H1 (cell line): ENCODE data around the gene RRM1. TPM values are rescaled to one million over a fixed set of nuclear protein-coding genes. Genes with fewer than 3 reads are reported as not detected.

Source experiments
- CTCF ChIA-PET: fragments of 300-600 bp; sonication (Branson Sonifier 250); formaldehyde crosslinking; loops from one replicate; lab custom pipeline; 2021; ENCODE audit not compliant: partially characterized antibody; lab: Charles Lee
- POLR2A ChIA-PET: fragments of 300-600 bp; sonication (Branson Sonifier 250); formaldehyde crosslinking; loops from one replicate; lab custom pipeline; 2021; ENCODE audit warnings: inconsistent platforms; ENCODE audit not compliant: partially characterized antibody; lab: Charles Lee
- DNase-seq, 2 experiments: peaks; one replicate each; pipeline versions ENCODE4 v3.0.0 to v3.0.0-alpha.2; 2010 to 2022; ENCODE audit warnings: low spot score in 2 of 2, low read depth in 1 of 2, mixed read lengths in 1 of 2
- FAIRE-seq: peaks from 2 replicates; lab custom pipeline; 2011; peaks lifted over from hg19 to GRCh38; lab: Jason Lieb, UNC
- H2AFZ ChIP-seq: 2 replicates; pipeline ENCODE4 v1.8.1; 2012; ENCODE audit warnings: low read length, inconsistent platforms
- H2AK5ac ChIP-seq: 2 replicates; pipeline ENCODE4 v1.6.1; 2013; ENCODE audit warnings: low read depth, low read length
- H2BK120ac ChIP-seq: replicated peaks from 2 replicates; pipeline ENCODE3; 2013; ENCODE audit warnings: low read depth, low read length, inconsistent platforms
- H2BK12ac ChIP-seq: 2 replicates; pipeline ENCODE4 v1.6.1; 2013; ENCODE audit warnings: low read depth, low read length
- H2BK15ac ChIP-seq: 2 replicates; pipeline ENCODE4 v1.6.1; 2013; ENCODE audit warnings: low read length
- H2BK20ac ChIP-seq: 2 replicates; pipeline ENCODE4 v1.6.1; 2013; ENCODE audit warnings: low read length
- H2BK5ac ChIP-seq: 2 replicates; pipeline ENCODE4 v1.6.1; 2013; ENCODE audit warnings: low read depth, low read length
- H3K14ac ChIP-seq: 2 replicates; pipeline ENCODE4 v1.6.1; 2013; ENCODE audit warnings: inconsistent platforms; ENCODE audit not compliant: insufficient read length
- H3K18ac ChIP-seq: 2 replicates; pipeline ENCODE4 v1.6.1; 2013; ENCODE audit warnings: low read length; ENCODE audit errors: extremely low read depth
- H3K23ac ChIP-seq: 2 replicates; pipeline ENCODE4 v1.6.1; 2013; ENCODE audit warnings: inconsistent platforms; ENCODE audit not compliant: insufficient read length
- H3K23me2 ChIP-seq: 2 replicates; pipeline ENCODE4 v1.6.1; 2013; ENCODE audit warnings: low read depth, low read length
- H3K27ac ChIP-seq: 2 replicates; pipeline ENCODE4 v1.6.1; 2011; ENCODE audit warnings: low read depth, low read length, inconsistent platforms
- H3K27me3 ChIP-seq, 4 experiments: replicated peaks in 1 of 4; 1 replicate in 1 of 4; 2 replicates in 3 of 4; pipeline versions ENCODE4 v1.6.1 to v1.8.1; 2011 to 2013; ENCODE audit warnings: low read length in 3 of 4, mild to moderate bottlenecking in 3 of 4, inconsistent platforms in 2 of 4, mixed read lengths in 2 of 4, moderate library complexity in 1 of 4; ENCODE audit not compliant: control insufficient read depth in 3 of 4, insufficient read depth in 3 of 4; ENCODE audit errors: extremely low read depth in 1 of 4
- H3K36me3 ChIP-seq, 4 experiments: 2 replicates each; pipeline versions ENCODE4 v1.6.1 to v1.8.1; 2011 to 2013; ENCODE audit warnings: mild to moderate bottlenecking in 4 of 4, low read length in 3 of 4, moderate library complexity in 2 of 4, control low read depth in 1 of 4, inconsistent platforms in 1 of 4; ENCODE audit not compliant: insufficient read depth in 4 of 4, control insufficient read depth in 2 of 4
- H3K4ac ChIP-seq: replicated peaks from 2 replicates; pipeline ENCODE3; 2013; ENCODE audit warnings: low read length, low read depth, mixed read lengths, inconsistent platforms; ENCODE audit not compliant: insufficient read length
- H3K4me1 ChIP-seq, 4 experiments: replicated peaks in 1 of 4; 1 replicate in 1 of 4; 2 replicates in 3 of 4; pipeline versions ENCODE4 v1.6.1 to v1.8.1; 2011 to 2013; ENCODE audit warnings: low read length in 3 of 4, inconsistent platforms in 2 of 4, mixed read lengths in 1 of 4; ENCODE audit not compliant: insufficient read depth in 4 of 4, control insufficient read depth in 3 of 4
- H3K4me2 ChIP-seq, 2 experiments: 2 replicates each; pipeline versions ENCODE4 v1.6.1 to v1.8.1; 2011 to 2013; ENCODE audit warnings: low read depth in 2 of 2, low read length in 2 of 2, control low read depth in 1 of 2, inconsistent platforms in 1 of 2, mild to moderate bottlenecking in 1 of 2; ENCODE audit not compliant: insufficient read depth in 1 of 2
- H3K4me3 ChIP-seq, 4 experiments: fragments of 200-600, 300-600 bp in 1 of 4; sonication (generic), shearing (Covaris generic), sonication (Bioruptor Twin) in 1 of 4; 2 replicates each; pipeline versions ENCODE4 v1.5.1 to v1.8.1; 2011 to 2016; ENCODE audit warnings: low read length in 4 of 4, low read depth in 3 of 4, control low read depth in 2 of 4, inconsistent platforms in 2 of 4, mild to moderate bottlenecking in 2 of 4, mixed read lengths in 1 of 4, moderate library complexity in 1 of 4; ENCODE audit not compliant: insufficient read depth in 2 of 4; ENCODE audit errors: extremely low read depth in 1 of 4
- H3K56ac ChIP-seq: replicated peaks from 2 replicates; pipeline ENCODE3; 2013; ENCODE audit warnings: low read depth, mild to moderate bottlenecking, mixed read lengths, low read length, inconsistent platforms; ENCODE audit not compliant: insufficient read length
- H3K79me1 ChIP-seq: 2 replicates; pipeline ENCODE4 v1.6.1; 2013; ENCODE audit warnings: low read depth, low read length, control low read depth
- H3K79me2 ChIP-seq, 2 experiments: 2 replicates each; pipeline versions ENCODE4 v1.6.1 to v1.8.1; 2012 to 2013; ENCODE audit warnings: low read length in 2 of 2, mild to moderate bottlenecking in 2 of 2, inconsistent platforms in 1 of 2; ENCODE audit not compliant: insufficient read depth in 2 of 2, control insufficient read depth in 1 of 2
- H3K9ac ChIP-seq, 4 experiments: replicated peaks in 1 of 4; 1 replicate in 1 of 4; 2 replicates in 3 of 4; pipeline versions ENCODE4 v1.6.1 to v1.8.1; 2011 to 2013; ENCODE audit warnings: low read depth in 3 of 4, low read length in 3 of 4, control low read depth in 2 of 4, mild to moderate bottlenecking in 2 of 4, moderate library complexity in 2 of 4, inconsistent platforms in 1 of 4; ENCODE audit errors: extremely low read depth in 1 of 4
- H3K9me3 ChIP-seq, 2 experiments: 2 replicates each; pipeline versions ENCODE4 v1.6.1 to v1.8.1; 2012 to 2013; ENCODE audit warnings: mild to moderate bottlenecking in 2 of 2, moderate library complexity in 2 of 2, control low read depth in 1 of 2, inconsistent platforms in 1 of 2, low read depth in 1 of 2, low read length in 1 of 2, mixed read lengths in 1 of 2; ENCODE audit not compliant: insufficient read depth in 2 of 2
- H4K20me1 ChIP-seq, 2 experiments: replicated peaks in 1 of 2; 2 replicates each; pipeline versions ENCODE3 to v1.8.1; 2011 to 2013; ENCODE audit warnings: inconsistent platforms in 2 of 2, low read length in 2 of 2, mild to moderate bottlenecking in 1 of 2; ENCODE audit not compliant: insufficient read depth in 2 of 2, control insufficient read depth in 1 of 2
- H4K5ac ChIP-seq: 2 replicates; pipeline ENCODE4 v1.6.1; 2013; ENCODE audit warnings: low read length, low read depth, mixed read lengths, inconsistent platforms; ENCODE audit not compliant: insufficient read length
- H4K8ac ChIP-seq: 2 replicates; pipeline ENCODE4 v1.8.0; 2013; ENCODE audit warnings: mild to moderate bottlenecking, moderate library complexity, low read length, inconsistent platforms; ENCODE audit not compliant: insufficient read depth; ENCODE audit errors: extremely low read depth
- H4K91ac ChIP-seq: replicated peaks from 2 replicates; pipeline ENCODE3; 2013; ENCODE audit warnings: low read length, mixed read lengths, inconsistent platforms; ENCODE audit not compliant: insufficient read length
- ASH2L ChIP-seq: fragments of 200-600, 300-600 bp; sonication (generic); IDR thresholded peaks from one replicate; pipeline ENCODE4 v1.7.1; 2017; ENCODE audit warnings: low read length
- CBX8 ChIP-seq: fragments of 300-800, 300-1000 bp; sonication (generic); IDR thresholded peaks from 2 replicates; pipeline ENCODE4 v1.7.1; 2016; ENCODE audit warnings: low read depth, low read length, borderline replicate concordance
- EGR1 ChIP-seq: IDR thresholded peaks from 2 replicates; pipeline ENCODE4 v1.6.1; 2011; ENCODE audit warnings: low read depth, low read length, borderline replicate concordance
- JUND ChIP-seq: IDR thresholded peaks from 2 replicates; pipeline ENCODE4 v1.6.1; 2011; ENCODE audit warnings: mild to moderate bottlenecking, improper control_type of control experiment, low read length
- MAFK ChIP-seq: IDR thresholded peaks from 2 replicates; pipeline ENCODE4 v1.6.1; 2012; ENCODE audit warnings: low read depth, mild to moderate bottlenecking, improper control_type of control experiment, low read length
- RBBP5 ChIP-seq: IDR thresholded peaks from 2 replicates; pipeline ENCODE4 v1.7.1; 2012; ENCODE audit warnings: low read depth, mild to moderate bottlenecking, inconsistent platforms, low read length, moderate library complexity, borderline replicate concordance
- RXRA ChIP-seq: IDR thresholded peaks from 2 replicates; pipeline ENCODE4 v1.6.1; 2011; ENCODE audit warnings: low read depth, mild to moderate bottlenecking, low read length, moderate library complexity; ENCODE audit not compliant: insufficient read depth
- SIRT6 ChIP-seq: IDR thresholded peaks from one replicate; pipeline ENCODE4 v1.7.1; 2012; ENCODE audit warnings: low read length, inconsistent platforms
- SIX5 ChIP-seq: IDR thresholded peaks from 2 replicates; pipeline ENCODE4 v1.6.1; 2011; ENCODE audit warnings: mild to moderate bottlenecking, low read depth, low read length
- SP1 ChIP-seq: IDR thresholded peaks from 2 replicates; pipeline ENCODE4 v1.6.1; 2011; ENCODE audit warnings: low read depth, low read length
- SRF ChIP-seq: IDR thresholded peaks from 2 replicates; pipeline ENCODE4 v1.6.1; 2011; ENCODE audit warnings: mild to moderate bottlenecking, low read depth, low read length, moderate library complexity
- whole genome bisulfite sequencing, 2 experiments: shearing (Covaris generic) in 1 of 2; methylation state at CpG; one replicate each; pipeline versions ENCODE4 v1.1.6 to v1.1.7; 2013 to 2015; ENCODE audit warnings: low lambda C conversion rate in 2 of 2, mixed read lengths in 2 of 2, inconsistent platforms in 1 of 2, low coverage in 1 of 2, missing lambda C conversion rate in 1 of 2; ENCODE audit not compliant: insufficient replicate concordance in 2 of 2, insufficient coverage in 1 of 2, insufficient read length in 1 of 2; ENCODE audit errors: extremely low coverage in 1 of 2, missing lambda C conversion rate in 1 of 2; 5-methylcytosine and 5-hydroxymethylcytosine counted together
- polyA plus RNA-seq, 7 experiments: library from polyadenylated mRNA; depleted of rRNA in 3 of 7; stranded (reverse) in 5 of 7; unstranded in 2 of 7; fragments of >200 nt in 5 of 7; fragments of 200-250 nt in 2 of 7; gene quantifications; 1 replicate in 5 of 7; 2 replicates in 1 of 7; 4 replicates in 1 of 7; pipeline versions ENCODE4 v1.2.1 to v1.2.3, GENCODE V29; 2011 to 2013; ENCODE audit warnings: missing spikeins in 2 of 7, mixed read lengths in 2 of 7
- total RNA-seq: library from RNA; stranded (reverse); fragmentation: NEBNext Ultra II Directional; extraction: Animal tissue kit (Norgen Biotek cat#: 25700); gene quantifications from 2 replicates; pipeline ENCODE4 v1.2.1, GENCODE V29; 2021
- TF ChIP-seq, protein P1 (sequence below): IDR thresholded peaks from 2 replicates; pipeline ENCODE4 v1.6.1; 2012; ENCODE audit warnings: inconsistent platforms
- TF ChIP-seq, protein P2 (sequence below): IDR thresholded peaks from 2 replicates; pipeline ENCODE4 v1.6.1; 2011; ENCODE audit warnings: low read depth, mild to moderate bottlenecking, low read length; ENCODE audit not compliant: insufficient read depth

Gene RRM1
- total and polyA plus RNA-seq, 2 of the 8 experiments (the other 6 are each of a cell fraction or from before 2014, with no cell fraction given) = 63.6 to 126 TPM

DNA sequence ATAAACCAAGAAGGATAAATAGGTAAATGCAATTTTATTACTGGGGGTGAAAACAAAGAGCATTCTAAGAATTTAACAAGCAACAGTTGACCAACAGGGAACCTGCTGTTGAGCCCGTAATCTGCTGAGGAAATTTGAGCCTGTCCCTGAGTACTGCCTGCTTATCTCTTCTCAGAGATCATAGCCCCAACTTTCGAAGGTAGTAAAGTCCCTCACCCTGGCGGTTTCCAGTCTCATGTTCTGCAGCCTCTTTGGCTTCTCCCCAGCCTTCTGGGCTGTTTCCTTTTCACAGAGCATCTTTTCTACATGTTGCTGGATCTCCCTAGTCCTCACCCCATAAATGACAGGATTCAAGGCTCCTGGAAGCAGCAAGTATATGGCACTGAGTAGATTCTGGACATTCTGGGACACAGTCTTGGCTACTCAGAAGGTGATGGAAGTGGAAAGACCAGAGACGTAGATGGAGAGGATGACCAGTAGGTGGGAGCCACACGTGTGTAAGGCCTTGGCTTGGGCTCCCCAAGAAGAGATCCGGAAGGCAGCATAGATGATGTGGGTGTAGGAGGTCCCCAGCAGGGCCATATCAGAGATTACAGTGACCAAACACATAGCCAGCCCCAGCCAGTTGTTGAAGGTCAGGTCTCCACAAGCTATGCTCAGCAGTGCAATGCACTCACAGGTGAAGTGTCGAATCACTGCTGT, 51.6 kb downstream of the RRM1 start:
- Histone ChIP-seq H3K4ac (no peak overlapping the region), H2BK5ac (no peak overlapping the region), H3K4me3 (no peak overlapping the region), H2BK20ac (no peak overlapping the region), H4K8ac (no peak overlapping the region), H2BK12ac (no peak overlapping the region), H3K79me2 (no peaks in the 10 kb centered on the region), H3K79me1 (no peaks in the 10 kb centered on the region), H2AFZ (no peak overlapping the region), H4K20me1 (no peaks in the 10 kb centered on the region), H3K18ac (no peak overlapping the region), H3K4me2 (no peak overlapping the region), H2BK120ac (no peak overlapping the region), H3K23ac (no peak overlapping the region), H3K27ac (no peak overlapping the region), H3K56ac (no peak overlapping the region), H4K5ac (no peak overlapping the region), H3K4me1 (no peaks in the 10 kb centered on the region), H2BK15ac (no peak overlapping the region), H3K14ac (no peak overlapping the region), H3K23me2 (no peaks in the 10 kb centered on the region), H3K36me3 (peaks cover 0 to 2% (median 0%) of the 10 kb centered on the region in 4 experiments; a peak in 2 of 8 replicates), H3K9me3 (no peaks in the 10 kb centered on the region), H4K91ac (no peak overlapping the region), H2AK5ac (no peak overlapping the region), H3K27me3 (no peaks in the 10 kb centered on the region), H3K9ac (no peak overlapping the region)
- no peak for DNase-seq
- POLR2A ChIA-PET = no interaction called here
- no peak for FAIRE-seq
- CTCF ChIA-PET = no interaction called here
- 73% methylated on average over 7 of the region's 7 CpGs; no CpG with 5 or more reads in 1 of the 2 experiments for WGBS, 2 experiments
- TF ChIP-seq JUND = no peak
- TF ChIP-seq, protein P1, sequence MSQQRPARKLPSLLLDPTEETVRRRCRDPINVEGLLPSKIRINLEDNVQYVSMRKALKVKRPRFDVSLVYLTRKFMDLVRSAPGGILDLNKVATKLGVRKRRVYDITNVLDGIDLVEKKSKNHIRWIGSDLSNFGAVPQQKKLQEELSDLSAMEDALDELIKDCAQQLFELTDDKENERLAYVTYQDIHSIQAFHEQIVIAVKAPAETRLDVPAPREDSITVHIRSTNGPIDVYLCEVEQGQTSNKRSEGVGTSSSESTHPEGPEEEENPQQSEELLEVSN = no peak
- no peak for TF ChIP-seq EGR1
- TF ChIP-seq SRF = no peak
- TF ChIP-seq MAFK = no peak
- TF ChIP-seq RXRA = no peak
- no peak for TF ChIP-seq RBBP5
- TF ChIP-seq SP1 = no peak
- no peak for TF ChIP-seq SIX5
- TF ChIP-seq, protein P2, sequence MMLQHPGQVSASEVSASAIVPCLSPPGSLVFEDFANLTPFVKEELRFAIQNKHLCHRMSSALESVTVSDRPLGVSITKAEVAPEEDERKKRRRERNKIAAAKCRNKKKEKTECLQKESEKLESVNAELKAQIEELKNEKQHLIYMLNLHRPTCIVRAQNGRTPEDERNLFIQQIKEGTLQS = no peak
- no peak for TF ChIP-seq ASH2L
- no peak for TF ChIP-seq SIRT6
- TF ChIP-seq CBX8 = no peak
